BJ (cell line): Measurements from ENCODE around the gene DIPK1B. TPM values are rescaled to one million over a fixed set of nuclear protein-coding genes. Genes with fewer than 3 reads are reported as not detected.

Experiments
- CTCF ChIA-PET: fragments of 350-600 bp; formaldehyde crosslinking; extraction: SDS; loops from one replicate; lab custom pipeline; 2021; ENCODE audit warnings: antibody characterized with exemption, inconsistent platforms; lab: Yijun Ruan, JAX
- POLR2A ChIA-PET: fragments of 300-600 bp; sonication (Branson Sonifier 250); formaldehyde crosslinking; extraction: SDS; loops from one replicate; lab custom pipeline; 2021; ENCODE audit warnings: antibody characterized with exemption; lab: Charles Lee
- DNase-seq: peaks from one replicate; pipeline ENCODE4 v3.0.0-alpha.2; 2011; ENCODE audit warnings: low read depth
- H3K27me3 ChIP-seq: 2 replicates; pipeline ENCODE4 v1.6.0; 2011; ENCODE audit warnings: low read length; ENCODE audit not compliant: control insufficient read depth, insufficient read depth
- H3K36me3 ChIP-seq: 2 replicates; pipeline ENCODE4 v1.5.1; 2011; ENCODE audit warnings: low read length; ENCODE audit not compliant: control insufficient read depth, insufficient read depth
- H3K4me3 ChIP-seq: 2 replicates; pipeline ENCODE4 v1.5.1; 2011; ENCODE audit warnings: low read depth, mild to moderate bottlenecking, control low read depth, low read length
- polyA plus RNA-seq: library from polyadenylated mRNA; depleted of rRNA; stranded (reverse); fragments of >200 nt; gene quantifications from 2 replicates; pipeline ENCODE4 v1.2.3, GENCODE V29; 2011
- TF ChIP-seq, protein P1 (sequence below): IDR thresholded peaks from 2 replicates; pipeline ENCODE4 v1.5.1; 2011; ENCODE audit warnings: low read depth, mild to moderate bottlenecking, control low read depth, inconsistent platforms, low read length, moderate library complexity; ENCODE audit not compliant: insufficient read depth

DIPK1B gene
- polyA plus RNA-seq, 1 experiment, result 0.42 TPM

DNA sequence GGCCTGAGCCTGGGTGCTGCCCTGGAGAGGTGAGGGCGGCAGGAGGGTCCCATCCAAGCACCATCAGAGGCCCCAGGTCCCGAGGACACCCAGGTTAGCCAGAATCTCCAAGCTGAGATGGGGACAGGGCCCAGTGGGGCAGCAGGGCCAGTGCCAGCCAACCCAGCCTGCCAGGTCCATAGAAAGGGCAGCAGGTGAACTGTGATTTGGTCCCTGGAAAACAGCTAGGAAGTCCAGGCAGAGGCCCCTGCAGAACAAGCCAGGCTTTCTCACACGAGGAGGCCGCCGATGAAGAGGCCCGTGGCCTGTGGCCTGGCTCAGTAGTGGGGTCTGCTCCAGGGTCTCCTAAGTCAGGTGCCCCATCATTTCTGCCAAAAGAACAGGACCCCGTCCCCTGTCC lies 27.2 kb upstream of the DIPK1B start:
- POLR2A ChIA-PET, result no interaction called here
- DNase-seq, result no peak
- CTCF ChIA-PET, result interaction anchor here (1.4 to 3.2 kb wide), 5 partner anchors 10 to 201 kb away, joined by 3 to 14 read pairs (median 5); no protein-coding TSS in a partner anchor
- TF ChIP-seq, protein P1, sequence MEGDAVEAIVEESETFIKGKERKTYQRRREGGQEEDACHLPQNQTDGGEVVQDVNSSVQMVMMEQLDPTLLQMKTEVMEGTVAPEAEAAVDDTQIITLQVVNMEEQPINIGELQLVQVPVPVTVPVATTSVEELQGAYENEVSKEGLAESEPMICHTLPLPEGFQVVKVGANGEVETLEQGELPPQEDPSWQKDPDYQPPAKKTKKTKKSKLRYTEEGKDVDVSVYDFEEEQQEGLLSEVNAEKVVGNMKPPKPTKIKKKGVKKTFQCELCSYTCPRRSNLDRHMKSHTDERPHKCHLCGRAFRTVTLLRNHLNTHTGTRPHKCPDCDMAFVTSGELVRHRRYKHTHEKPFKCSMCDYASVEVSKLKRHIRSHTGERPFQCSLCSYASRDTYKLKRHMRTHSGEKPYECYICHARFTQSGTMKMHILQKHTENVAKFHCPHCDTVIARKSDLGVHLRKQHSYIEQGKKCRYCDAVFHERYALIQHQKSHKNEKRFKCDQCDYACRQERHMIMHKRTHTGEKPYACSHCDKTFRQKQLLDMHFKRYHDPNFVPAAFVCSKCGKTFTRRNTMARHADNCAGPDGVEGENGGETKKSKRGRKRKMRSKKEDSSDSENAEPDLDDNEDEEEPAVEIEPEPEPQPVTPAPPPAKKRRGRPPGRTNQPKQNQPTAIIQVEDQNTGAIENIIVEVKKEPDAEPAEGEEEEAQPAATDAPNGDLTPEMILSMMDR, result no peak
- Histone ChIP-seq H3K27me3 (no peaks in the 10 kb centered on the region), H3K36me3 (no peaks in the 10 kb centered on the region), H3K4me3 (no peak overlapping the region)

GRCh38 chr9:136685790-136686533 lies 26.4 kb upstream of the DIPK1B start:
- TF ChIP-seq, protein P1, result peak; percentile 14; the same call in 1 of the 2 replicates
- Histone ChIP-seq H3K36me3 (no peaks in the 10 kb centered on the region), H3K4me3 (peak overlapping the region; percentile 89), H3K27me3 (no peaks in the 10 kb centered on the region)
- CTCF ChIA-PET, result interaction anchor here (1.0 to 3.2 kb wide), 6 partner anchors 9 to 202 kb away, joined by 3 to 14 read pairs (median 5); no protein-coding TSS in a partner anchor
- POLR2A ChIA-PET, result interaction anchor here (1.0 kb wide), 1 partner anchor 14 kb away, joined by 3 read pairs; no protein-coding TSS in a partner anchor
- DNase-seq, result no peak

- POLR2A ChIA-PET, result interaction anchor here (1.0 kb wide), 1 partner anchor 14 kb away, joined by 3 read pairs; no protein-coding TSS in a partner anchor
- Histone ChIP-seq H3K27me3 (no peaks in the 10 kb centered on the region), H3K4me3 (peak overlapping the region; percentile 89), H3K36me3 (no peaks in the 10 kb centered on the region)
- TF ChIP-seq, protein P1, result no peak
- CTCF ChIA-PET, result interaction anchor here (1.0 to 3.2 kb wide), 6 partner anchors 8 to 202 kb away, joined by 3 to 14 read pairs (median 5); no protein-coding TSS in a partner anchor
- no peak for DNase-seq
Observed at GRCh38 chr9:136686534-136686793, 25.9 kb upstream of the DIPK1B start.

DNA sequence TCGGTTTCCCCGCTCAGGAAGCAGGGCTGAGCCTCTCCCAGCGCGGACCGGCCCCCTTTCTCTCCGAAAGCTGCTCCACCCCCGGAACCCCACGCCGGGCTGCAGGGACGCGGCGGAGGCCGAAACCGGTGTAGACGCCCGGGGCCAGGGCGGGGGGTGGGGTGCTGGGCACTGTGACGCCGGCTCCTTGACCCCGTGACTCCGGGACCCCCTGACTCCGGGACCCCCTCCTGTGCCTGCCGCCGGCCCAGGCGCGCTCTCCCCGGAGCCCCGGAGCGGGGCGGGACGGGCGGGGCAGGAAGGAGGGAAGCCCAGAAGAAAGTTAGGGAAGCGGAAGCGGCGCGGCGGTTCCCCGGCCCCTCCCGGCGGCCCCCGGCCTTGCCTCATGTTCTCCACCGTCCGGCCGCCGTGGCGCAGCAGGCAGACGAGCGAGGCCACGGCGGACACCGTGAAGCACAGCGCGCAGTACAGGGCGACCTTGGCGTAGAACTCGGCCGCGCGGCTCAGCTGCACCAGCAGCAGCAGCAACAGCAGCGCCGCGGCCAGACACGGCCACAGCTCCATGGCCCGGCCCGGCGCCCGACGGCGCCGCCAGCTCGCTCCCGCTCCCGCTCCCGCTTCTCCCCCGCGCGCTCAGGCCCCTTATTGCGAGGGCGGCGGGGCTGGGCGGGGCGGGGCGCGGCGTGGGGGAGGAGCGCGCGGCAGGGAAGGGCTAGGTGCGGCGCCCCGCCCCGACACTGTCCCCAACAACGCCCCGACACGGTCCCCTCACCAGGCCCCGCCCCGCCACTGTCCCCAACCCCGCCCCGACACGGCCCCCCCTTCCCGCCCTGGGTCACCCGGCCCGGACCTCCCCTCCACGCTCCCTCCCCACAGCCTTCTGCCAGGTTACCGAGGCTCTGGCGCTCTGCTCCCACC lies 25.3 kb upstream of the DIPK1B start, which contains the start of gene AGPAT2:
Gene AGPAT2, minus strand, starts transcription at position 664 of the 918 bp plus-strand sequence. Its CDS starts 100 bp downstream, at position 564.
- Histone ChIP-seq H3K4me3 (peak within 1 kb of the TSS; percentile 89), H3K27me3 (no peaks in the 10 kb centered on the region), H3K36me3 (no peaks in the 10 kb centered on the region)
- POLR2A ChIA-PET, result interaction anchor here (1.0 kb wide), 1 partner anchor 13 kb away, joined by 3 read pairs; no protein-coding TSS in a partner anchor
- TF ChIP-seq, protein P1, result no peak
- CTCF ChIA-PET, result interaction anchor here (1.4 to 3.2 kb wide), 4 partner anchors 13 to 203 kb away, joined by 3 to 14 read pairs (median 5); no protein-coding TSS in a partner anchor
- DNase-seq, result no peak
